Activated CD8-positive, alpha-beta T cell treated with anti-CD3 and anti-CD28 coated beads, Interleukin-2, amount 10 ng/mL, durations not matched to agents 7 days and 5 days (primary cell): ENCODE data around the gene NDUFS6. TPM values are rescaled to one million over a fixed set of nuclear protein-coding genes. Genes with fewer than 3 reads are reported as not detected.

Source experiments
- ATAC-seq: fragments of 150-1000 bp; cut with Tn5 transposase; one replicate; pipeline ENCODE4 v1.10.0; 2021; ENCODE audit warnings: moderate library complexity
- CTCF ChIA-PET: fragments of 350-600 bp; sonication (Branson Sonifier 250); formaldehyde crosslinking; loops from one replicate; lab custom pipeline; 2021; ENCODE audit warnings: antibody characterized with exemption; lab: Charles Lee
- POLR2A ChIA-PET: fragments of 350-600 bp; sonication (Branson Sonifier 250); formaldehyde crosslinking; loops from one replicate; lab custom pipeline; 2021; ENCODE audit warnings: antibody characterized with exemption; lab: Charles Lee
- DNase-seq: peaks from one replicate; pipeline ENCODE4 v3.0.0-alpha.2; 2020
- H3K27ac Mint-ChIP-seq: one replicate; pipeline ENCODE4 v1.8.0; 2021; ENCODE audit warnings: mild to moderate bottlenecking, mixed read lengths
- H3K27me3 Mint-ChIP-seq: one replicate; pipeline ENCODE4 v1.8.0; 2021; ENCODE audit warnings: low read depth, mixed read lengths
- H3K36me3 Mint-ChIP-seq: one replicate; pipeline ENCODE4 v1.8.0; 2021; ENCODE audit warnings: low read depth, mixed read lengths
- H3K4me1 Mint-ChIP-seq: one replicate; pipeline ENCODE4 v1.8.0; 2021; ENCODE audit warnings: low read depth, mixed read lengths
- H3K4me3 Mint-ChIP-seq: one replicate; pipeline ENCODE4 v1.8.0; 2021; ENCODE audit warnings: mild to moderate bottlenecking, mixed read lengths
- H3K9me3 Mint-ChIP-seq: one replicate; pipeline ENCODE4 v1.8.0; 2022; ENCODE audit warnings: mixed read lengths; ENCODE audit not compliant: insufficient read depth
- total RNA-seq, 2 experiments: library from RNA; stranded (reverse); gene quantifications; one replicate each; pipeline ENCODE4 v1.2.3, GENCODE V29; 2021

The NDUFS6 gene
- total RNA-seq, 2 experiments from 2014 or later = 36.6 to 36.7 TPM

DNA sequence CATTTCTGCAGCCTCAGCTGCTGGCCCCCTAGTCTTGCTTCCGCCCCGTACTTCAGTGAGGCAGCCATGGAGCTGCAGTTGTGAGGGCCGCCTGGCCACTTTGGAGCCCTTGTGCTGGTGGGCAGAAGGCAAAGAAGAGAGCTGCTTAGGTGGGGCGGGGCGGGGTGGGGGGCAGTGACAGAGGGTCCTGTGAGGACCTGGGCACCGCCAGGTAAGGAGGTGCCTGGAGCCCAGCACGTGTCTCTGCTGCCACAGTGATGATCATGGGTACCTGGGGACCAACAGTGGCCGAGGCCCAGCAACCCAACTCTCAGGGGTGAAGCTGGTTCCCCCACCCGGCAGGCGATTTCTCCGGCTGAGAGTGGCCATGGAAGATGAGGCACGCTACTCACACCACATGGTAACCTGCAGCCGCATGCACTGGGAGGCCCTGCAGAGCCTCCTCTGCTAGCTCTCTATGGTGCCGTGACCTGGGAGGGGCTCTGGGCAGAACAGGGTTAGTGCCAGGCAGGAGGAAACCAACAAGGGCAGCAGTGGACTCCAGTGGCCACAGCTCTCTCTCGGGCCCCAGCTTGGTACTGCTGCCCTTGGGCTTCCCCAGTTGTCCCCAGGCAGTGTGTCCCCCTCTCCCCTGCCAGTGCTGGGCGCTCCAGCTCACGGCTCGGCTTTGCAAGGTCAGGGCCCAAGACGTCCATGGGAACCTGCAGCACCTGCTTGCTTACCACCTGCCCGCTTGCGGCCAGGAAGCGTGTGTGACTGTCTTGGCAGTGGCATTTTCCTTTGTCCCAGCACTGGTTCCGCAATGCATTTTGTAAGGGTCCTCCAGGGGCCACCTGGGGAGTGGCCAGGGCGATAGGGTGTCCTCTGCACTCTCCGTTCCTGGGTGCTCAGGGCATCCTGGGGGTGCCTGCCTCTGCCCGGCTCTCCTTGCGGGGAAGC is 24.0 kb downstream of the NDUFS6 start:
- no peak for ATAC-seq
- no peak for DNase-seq
- CTCF ChIA-PET = no interaction called here
- Mint-ChIP-seq H3K4me3 (no peak overlapping the region), H3K27ac (no peak overlapping the region), H3K9me3 (no peaks in the 10 kb centered on the region), H3K4me1 (no peaks in the 10 kb centered on the region), H3K27me3 (no peaks in the 10 kb centered on the region), H3K36me3 (peaks cover 9% of the 10 kb centered on the region)
- POLR2A ChIA-PET = no interaction called here

DNA sequence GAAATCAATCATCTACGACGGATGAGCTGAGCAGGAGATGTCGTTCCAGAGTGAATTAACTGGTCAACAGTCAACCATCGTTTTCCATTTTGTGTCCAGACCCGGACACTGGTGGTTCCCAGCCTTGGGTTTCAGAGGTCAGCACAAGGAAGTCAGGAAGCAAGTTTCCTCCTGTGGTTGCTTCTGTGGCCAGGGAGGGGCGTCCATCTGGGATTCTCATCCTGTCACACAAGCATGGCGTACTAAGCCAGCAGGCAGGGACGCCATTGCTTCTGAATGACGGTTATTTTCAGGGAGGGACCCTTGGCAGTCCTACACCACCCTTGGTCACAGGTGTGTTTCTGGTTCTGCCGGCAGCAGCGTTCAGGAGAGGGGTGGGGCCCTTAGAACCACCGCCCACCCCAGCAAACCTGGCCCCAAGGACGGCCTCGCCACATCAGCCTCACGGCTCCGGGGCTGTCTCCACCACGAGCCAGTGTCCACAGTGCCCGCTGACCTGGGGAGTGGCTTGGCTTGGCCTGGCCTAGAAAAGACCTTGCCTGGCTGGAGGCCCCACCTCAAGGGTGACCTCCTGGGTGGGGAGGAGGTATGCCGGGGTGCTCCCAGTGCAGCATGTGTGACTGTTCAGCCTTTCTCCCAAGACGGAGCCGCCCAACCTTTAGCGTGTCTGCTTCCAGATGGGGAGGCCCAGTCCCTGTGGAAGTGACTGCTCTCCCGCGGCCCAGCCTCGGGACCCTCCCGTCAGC is 25.2 kb downstream of the NDUFS6 start:
- H3K36me3 Mint-ChIP-seq = peaks cover 7% of the 10 kb centered on the region
- DNase-seq (no peak), ATAC-seq (no peak)
- POLR2A ChIA-PET = no interaction called here
- no peak overlapping the region for H3K27ac Mint-ChIP-seq
- CTCF ChIA-PET = no interaction called here
- no peaks in the 10 kb centered on the region for H3K4me1 Mint-ChIP-seq
- no peak overlapping the region for H3K4me3 Mint-ChIP-seq
- no peaks in the 10 kb centered on the region for H3K27me3 Mint-ChIP-seq
- H3K9me3 Mint-ChIP-seq = no peaks in the 10 kb centered on the region

DNA sequence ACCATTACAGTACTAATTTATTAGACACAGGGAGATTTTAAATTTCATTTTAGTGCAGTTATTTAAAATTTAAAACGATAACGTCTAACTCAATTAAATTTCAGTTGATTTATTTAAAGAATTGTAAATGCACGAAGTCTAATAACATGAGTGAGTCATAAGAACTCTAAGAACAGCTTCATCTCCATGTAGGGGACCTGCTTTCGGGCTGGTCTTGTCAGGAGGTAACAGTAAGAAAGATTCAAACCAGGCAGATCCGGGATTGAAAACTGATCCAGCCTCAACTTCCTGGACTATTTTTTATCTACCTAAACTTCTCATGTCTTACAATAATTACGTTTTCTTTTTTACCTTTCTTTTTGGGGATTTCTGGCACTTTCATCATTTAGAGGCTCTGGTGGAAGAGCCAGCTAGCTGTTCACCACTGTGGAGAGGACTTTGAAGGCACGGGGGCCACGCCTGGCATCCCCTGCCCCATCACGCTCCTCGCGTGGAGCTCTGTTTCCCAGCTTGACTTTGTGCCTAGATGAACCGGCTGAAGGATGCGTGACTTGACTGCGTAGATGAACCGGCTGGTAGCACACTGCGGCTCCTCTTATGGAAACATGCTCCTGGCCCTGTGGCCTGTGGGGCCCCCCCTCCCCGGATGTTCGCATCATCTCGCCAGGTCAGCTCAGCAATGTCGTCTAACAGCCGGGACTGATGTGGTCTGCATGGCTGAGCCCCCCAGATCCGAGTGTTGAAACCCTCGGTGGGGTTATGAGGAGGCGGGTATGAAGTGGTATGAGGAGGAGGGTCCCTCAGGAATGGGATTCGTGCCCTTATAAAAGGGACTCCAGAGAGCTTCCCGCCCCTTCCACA is 26.0 kb downstream of the NDUFS6 start:
- Mint-ChIP-seq H3K9me3 (no peaks in the 10 kb centered on the region), H3K4me1 (no peaks in the 10 kb centered on the region), H3K36me3 (peaks cover 3% of the 10 kb centered on the region), H3K4me3 (no peak overlapping the region), H3K27ac (no peak overlapping the region), H3K27me3 (no peaks in the 10 kb centered on the region)
- ChIA-PET CTCF (no interaction called here), POLR2A (no interaction called here)
- ATAC-seq (no peak), DNase-seq (no peak)

DNA sequence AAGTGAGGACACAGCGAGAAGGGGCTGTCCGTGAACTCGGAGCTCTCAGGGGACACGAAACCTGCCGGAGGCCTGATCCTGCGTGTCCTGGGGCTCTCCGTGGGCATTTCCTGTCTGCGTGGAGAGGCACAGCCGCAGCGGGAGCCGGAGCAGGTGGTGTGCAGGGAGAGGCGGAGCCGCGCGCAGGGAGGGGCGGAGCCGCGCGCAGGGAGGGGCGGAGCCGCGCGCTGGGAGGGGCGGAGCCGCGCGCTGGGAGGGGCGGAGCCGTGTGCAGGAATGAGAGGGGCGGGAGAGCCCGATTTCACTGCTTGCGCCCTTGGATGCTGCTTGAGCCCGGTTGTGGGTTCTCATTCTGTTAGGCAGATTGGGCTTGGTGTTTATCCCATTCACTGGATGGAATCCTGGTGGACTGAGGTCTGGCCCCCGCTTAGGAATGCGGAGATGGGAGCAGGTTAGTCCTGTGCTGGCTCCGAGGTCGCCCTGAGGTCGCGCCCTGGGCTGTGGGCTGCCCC is 26.7 kb downstream of the NDUFS6 start:
- DNase-seq (no peak), ATAC-seq (peak; percentile 63)
- POLR2A ChIA-PET = no interaction called here
- Mint-ChIP-seq H3K36me3 (peaks cover 3% of the 10 kb centered on the region), H3K27ac (no peak overlapping the region), H3K4me1 (no peaks in the 10 kb centered on the region), H3K4me3 (no peak overlapping the region), H3K27me3 (no peaks in the 10 kb centered on the region), H3K9me3 (no peaks in the 10 kb centered on the region)
- CTCF ChIA-PET = no interaction called here

DNA sequence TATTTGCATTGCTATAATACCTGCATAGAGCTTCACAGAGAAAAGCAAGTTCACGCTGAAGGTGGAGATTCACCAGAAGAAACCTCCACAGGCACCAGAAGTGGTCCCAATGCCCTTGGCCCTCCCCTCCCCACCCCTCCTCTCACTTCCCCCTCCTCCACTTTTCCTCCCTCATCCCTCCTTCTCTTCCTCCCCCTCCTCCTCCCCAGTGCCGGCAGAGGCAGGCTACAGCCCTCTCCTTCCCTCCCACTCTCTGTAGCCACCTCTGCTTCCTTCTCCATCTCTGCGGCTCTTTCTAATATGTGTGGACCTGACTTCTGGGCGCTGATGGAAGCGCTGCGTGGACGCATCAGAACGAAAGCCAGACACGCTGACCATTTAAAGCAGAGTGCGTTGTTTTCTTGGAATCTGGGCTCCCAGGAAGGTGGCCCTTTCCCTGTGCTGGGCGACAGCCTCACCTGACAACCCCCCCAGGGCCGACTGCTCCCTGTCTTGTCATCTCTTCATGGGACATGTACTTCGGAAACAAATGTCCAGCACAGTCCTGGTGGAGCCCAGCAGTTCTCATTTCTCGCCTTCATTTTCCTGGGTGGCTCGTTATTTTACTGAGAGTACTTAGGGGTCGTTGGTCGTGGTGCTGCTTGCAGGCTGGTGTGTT is 29.5 kb downstream of the NDUFS6 start:
- no peak overlapping the region for H3K4me3 Mint-ChIP-seq
- CTCF ChIA-PET = no interaction called here
- no peaks in the 10 kb centered on the region for H3K36me3 Mint-ChIP-seq
- POLR2A ChIA-PET = no interaction called here
- no peak overlapping the region for H3K27ac Mint-ChIP-seq
- H3K9me3 Mint-ChIP-seq = no peaks in the 10 kb centered on the region
- DNase-seq = no peak
- ATAC-seq = no peak
- no peaks in the 10 kb centered on the region for H3K27me3 Mint-ChIP-seq
- H3K4me1 Mint-ChIP-seq = no peaks in the 10 kb centered on the region

DNA sequence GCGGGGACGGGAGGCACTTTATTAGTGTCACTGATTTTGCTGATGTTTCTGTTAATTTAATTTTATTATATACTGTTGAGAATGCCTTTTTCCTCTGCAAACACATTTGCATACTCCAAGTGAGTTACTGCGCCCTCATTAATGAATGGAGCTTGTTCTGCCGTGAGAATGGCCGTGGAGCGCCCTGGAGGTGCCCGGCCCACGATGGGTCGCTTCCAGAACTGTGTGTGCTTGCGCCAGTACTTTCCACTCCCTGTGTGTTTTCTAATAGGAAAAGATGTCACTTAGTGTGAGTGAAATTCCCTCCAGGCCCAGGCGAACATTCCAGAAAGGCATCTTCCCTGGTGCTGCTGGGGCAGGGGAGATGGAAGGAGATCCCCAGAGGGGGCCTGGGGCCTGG is 30.1 kb downstream of the NDUFS6 start:
- ChIA-PET POLR2A (no interaction called here), CTCF (no interaction called here)
- H3K36me3 Mint-ChIP-seq = no peaks in the 10 kb centered on the region
- DNase-seq (no peak), ATAC-seq (no peak)
- H3K4me3 Mint-ChIP-seq = no peak overlapping the region
- no peaks in the 10 kb centered on the region for H3K9me3 Mint-ChIP-seq
- no peaks in the 10 kb centered on the region for H3K4me1 Mint-ChIP-seq
- H3K27me3 Mint-ChIP-seq = no peaks in the 10 kb centered on the region
- no peak overlapping the region for H3K27ac Mint-ChIP-seq

DNA sequence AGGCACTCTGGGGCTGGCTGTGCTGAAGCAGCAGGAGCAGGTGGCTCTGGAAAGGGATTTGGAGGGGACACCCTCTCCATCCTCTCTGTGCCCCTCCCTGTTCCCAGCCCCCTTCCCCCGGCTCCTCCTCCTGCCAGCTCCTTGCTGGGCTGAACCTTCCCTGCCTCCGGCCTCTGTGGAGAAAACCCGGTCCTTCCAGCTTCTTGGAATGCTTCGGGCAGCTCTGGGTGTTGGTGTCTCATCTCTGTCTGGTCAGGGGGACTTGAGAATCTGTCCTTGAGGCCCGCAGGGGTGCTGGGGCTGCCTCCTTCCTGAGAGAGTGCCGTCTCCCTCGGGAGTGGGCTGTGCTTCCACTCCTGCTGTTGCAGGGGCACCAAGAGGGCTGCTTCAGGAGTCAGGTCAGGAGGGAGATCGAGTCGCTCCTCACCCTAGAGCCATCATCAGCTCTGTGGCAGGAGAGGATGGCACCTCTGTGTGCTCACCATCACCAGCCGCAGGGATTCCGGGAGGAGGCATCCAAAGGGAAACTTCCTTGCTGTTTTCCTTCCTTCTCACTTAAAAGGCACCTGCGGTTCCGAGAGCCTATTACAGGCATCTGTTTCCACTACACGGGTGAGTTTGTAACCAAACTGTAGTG is 30.6 kb downstream of the NDUFS6 start:
- H3K27ac Mint-ChIP-seq = no peak overlapping the region
- POLR2A ChIA-PET = no interaction called here
- H3K9me3 Mint-ChIP-seq = no peaks in the 10 kb centered on the region
- H3K36me3 Mint-ChIP-seq = no peaks in the 10 kb centered on the region
- no peaks in the 10 kb centered on the region for H3K27me3 Mint-ChIP-seq
- CTCF ChIA-PET = no interaction called here
- no peak overlapping the region for H3K4me3 Mint-ChIP-seq
- no peaks in the 10 kb centered on the region for H3K4me1 Mint-ChIP-seq
- DNase-seq = no peak
- ATAC-seq = no peak

DNA sequence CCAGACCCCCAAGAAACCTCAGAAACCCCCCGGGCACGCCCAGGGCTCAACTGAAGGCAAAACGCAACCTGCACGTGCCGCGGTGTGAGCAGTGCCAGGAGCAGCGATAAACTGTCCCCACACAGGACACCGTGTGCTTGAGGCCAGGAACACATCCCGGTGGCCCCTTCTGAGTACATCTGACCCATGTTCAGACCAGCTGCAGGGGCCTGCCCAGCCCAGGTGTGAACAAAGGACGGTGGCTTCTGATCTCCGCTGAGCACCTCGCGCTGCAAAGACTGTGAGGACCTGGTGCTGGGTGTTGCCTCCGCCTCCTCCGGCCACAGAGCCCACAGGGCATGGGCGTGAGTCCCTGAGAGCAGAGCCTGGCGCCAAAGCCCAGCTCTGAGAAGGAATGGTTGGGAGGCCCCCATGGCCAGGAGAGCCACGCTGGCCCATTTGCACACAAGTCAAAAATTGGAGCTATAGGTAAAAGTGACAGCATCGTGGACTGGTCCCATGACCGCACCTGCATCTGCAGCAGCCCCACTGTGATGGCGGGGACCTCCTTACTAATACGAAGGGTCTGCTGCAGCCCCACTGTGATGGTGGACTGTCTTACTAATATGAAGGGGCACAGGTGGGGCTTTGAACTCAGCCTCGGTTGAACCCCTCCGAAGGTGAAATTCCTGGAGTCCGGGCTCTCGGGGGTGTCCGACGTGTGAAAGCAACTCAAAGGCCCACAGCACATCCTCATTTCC is 31.5 kb downstream of the NDUFS6 start:
- H3K9me3 Mint-ChIP-seq = no peaks in the 10 kb centered on the region
- no peaks in the 10 kb centered on the region for H3K27me3 Mint-ChIP-seq
- no peaks in the 10 kb centered on the region for H3K36me3 Mint-ChIP-seq
- no peak overlapping the region for H3K27ac Mint-ChIP-seq
- POLR2A ChIA-PET = no interaction called here
- CTCF ChIA-PET = no interaction called here
- H3K4me3 Mint-ChIP-seq = no peak overlapping the region
- DNase-seq (no peak), ATAC-seq (no peak)
- no peaks in the 10 kb centered on the region for H3K4me1 Mint-ChIP-seq

DNA sequence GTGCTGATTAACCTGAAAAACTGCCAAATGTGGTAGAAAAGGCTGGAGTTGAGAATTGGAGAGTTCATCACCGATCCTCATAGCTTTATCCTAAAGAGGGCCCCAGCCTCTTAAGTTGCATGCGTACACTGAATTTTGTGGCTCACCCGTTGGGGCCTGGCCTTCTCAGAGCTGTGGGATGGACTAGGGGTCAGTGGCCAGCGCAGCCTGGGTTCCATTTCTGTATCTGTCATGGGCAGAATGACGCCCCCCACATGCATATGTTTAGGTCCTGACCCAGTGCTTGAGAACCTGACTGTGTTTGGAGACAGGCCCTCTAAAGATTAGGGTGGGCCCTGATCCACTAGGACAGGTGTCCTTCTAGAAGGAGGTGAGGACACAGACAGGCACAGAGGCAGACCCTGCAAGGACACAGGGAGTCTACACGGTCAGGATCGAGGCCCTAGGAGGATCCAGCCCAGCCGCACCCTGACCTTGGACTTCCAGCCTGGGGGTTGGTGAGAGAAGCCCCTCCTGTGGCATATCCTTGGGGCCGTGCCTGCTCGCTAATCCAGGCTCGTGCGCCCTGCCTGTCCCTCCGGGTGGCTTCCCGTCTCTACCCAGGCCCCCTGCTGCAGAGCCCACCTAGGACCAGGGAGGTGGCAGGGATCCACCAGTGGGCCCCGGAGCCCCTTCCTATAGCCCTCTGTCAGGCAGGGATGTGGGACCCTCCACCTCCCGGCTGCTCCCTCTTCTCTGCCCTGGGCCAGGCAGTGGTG is 32.2 kb downstream of the NDUFS6 start:
- ChIA-PET CTCF (no interaction called here), POLR2A (no interaction called here)
- Mint-ChIP-seq H3K36me3 (no peaks in the 10 kb centered on the region), H3K27ac (no peak overlapping the region), H3K27me3 (no peaks in the 10 kb centered on the region), H3K4me3 (no peak overlapping the region), H3K9me3 (no peaks in the 10 kb centered on the region), H3K4me1 (no peaks in the 10 kb centered on the region)
- no peak for ATAC-seq
- no peak for DNase-seq

DNA sequence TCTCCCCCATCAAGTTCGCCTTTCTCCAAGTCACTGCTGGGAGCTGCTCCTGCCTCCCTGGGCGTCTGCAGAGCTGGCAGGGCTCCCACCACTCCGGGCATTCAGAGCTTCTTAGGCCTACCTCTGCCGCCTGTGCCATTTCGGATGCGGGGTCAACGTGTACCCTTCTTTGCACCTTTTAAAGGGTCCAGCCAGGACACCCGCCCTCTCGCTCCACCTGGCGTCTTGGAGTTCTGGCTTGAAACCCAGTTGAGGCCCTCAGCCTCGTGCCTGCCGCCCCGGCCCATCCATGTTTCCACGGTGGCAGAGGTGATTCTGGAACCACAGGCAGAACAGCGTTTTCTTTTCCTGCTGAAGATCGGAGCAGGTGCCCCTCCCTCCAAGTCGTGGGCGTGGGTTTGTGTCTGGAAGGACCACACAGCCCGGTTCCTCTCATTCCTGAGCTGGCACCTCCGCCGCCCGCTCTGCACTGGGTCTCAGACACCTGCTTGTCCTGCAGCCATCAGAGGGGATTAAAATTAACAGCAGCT is 32.9 kb downstream of the NDUFS6 start:
- Mint-ChIP-seq H3K4me3 (no peak overlapping the region), H3K4me1 (no peaks in the 10 kb centered on the region), H3K36me3 (no peaks in the 10 kb centered on the region), H3K27ac (no peak overlapping the region), H3K27me3 (no peaks in the 10 kb centered on the region), H3K9me3 (no peaks in the 10 kb centered on the region)
- DNase-seq (no peak), ATAC-seq (no peak)
- POLR2A ChIA-PET = no interaction called here
- CTCF ChIA-PET = no interaction called here
